GM21515 (cell line): Measurements from ENCODE around the gene ODR4.
"Not testable (repeated sequence)": the region's sequence is repeated elsewhere in the genome, so short reads cannot be mapped to it uniquely, and the experiment has no call there.

Experiments
- ATAC-seq: cut with Tn5 transposase; IDR thresholded peaks from one replicate; pipeline ENCODE4 v1.9.1; 2021; ENCODE audit not compliant: unreplicated experiment

The ODR4 gene

GRCh38 chr1:186375152-186375928 lies at the start of gene ODR4, which contains the start of gene TPR:
Gene ODR4 (plus strand): TSS chr1:186375838. CDS start chr1:186379786, 3,948 bp downstream.
Gene TPR (minus strand): TSS chr1:186375253. CDS start chr1:186375028, 225 bp downstream.
- peak; percentile 92 for ATAC-seq

DNA sequence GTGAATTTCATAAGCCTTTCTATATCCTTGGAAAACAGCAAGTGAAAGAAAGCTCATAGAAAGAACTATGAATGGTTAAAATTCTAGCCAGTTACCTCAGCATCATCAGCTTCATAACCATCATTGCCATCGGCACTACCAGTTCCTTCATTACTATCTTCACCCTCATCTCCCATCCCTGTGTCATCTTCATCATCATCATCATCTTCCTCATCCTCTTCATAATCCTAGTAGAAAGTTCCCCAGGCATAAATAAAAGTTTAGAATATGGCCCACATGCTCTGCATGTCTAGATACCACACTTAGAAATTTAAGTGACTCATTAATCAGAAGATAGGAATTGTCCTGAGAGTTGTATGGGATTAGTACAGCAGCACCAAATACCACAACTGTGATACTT lies 49.6 kb upstream of the ODR4 start:
- ATAC-seq, result no peak

DNA sequence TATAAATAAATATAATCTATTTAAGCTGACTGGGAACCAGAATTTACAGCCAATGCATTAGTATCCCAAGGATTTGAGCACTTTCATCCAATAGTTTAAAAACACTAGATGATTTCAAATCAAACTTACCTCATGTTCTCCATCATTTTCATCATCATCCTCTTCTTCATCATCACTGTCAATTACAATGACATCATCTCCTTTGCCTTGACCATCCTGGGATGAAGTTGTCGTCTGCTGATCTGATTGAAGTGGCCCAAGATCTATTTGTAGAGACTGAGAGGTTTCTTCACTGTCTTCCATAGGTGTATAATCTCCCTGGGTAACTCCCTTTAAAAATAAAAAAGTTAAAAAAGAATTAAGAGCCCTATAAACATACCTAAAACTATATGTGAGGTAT lies 48.3 kb upstream of the ODR4 start:
- ATAC-seq, result no peak

DNA sequence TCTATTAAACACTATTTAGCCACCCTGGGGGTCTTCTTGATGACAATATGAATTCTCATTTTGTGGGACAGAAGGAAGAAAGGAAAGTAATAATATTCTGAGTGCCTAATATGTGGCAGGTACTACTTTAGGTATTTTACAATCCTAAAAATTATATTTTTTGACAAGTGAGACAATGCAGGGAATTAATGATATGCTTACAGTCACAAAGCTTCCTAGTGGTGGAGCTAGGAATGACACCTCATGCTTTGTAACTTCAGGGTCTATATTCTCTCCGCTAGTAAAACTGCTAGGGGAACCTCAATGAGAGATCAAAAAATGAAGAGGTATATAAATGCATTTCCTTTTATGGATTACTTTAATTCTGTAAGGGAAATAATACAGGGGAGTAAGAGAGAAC lies 44.9 kb upstream of the ODR4 start:
- ATAC-seq, result no peak

DNA sequence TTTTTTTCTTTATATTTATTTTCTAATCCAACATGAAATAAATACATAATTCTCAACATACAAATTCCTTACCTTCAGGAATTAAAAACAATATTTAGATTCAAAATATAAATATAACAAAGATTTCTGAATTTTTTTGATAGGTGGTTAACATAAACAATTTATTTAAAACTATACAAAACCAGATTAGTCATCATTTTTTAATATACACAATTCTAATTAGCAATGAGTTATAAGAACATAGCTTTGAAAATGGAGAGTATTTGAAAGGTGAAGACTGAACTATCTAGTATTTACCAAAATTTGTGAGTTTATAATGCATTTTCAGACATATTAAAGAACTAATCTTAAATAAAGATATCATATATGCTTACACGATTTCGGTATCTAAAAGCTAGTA lies 38.1 kb upstream of the ODR4 start:
- no peak for ATAC-seq

DNA sequence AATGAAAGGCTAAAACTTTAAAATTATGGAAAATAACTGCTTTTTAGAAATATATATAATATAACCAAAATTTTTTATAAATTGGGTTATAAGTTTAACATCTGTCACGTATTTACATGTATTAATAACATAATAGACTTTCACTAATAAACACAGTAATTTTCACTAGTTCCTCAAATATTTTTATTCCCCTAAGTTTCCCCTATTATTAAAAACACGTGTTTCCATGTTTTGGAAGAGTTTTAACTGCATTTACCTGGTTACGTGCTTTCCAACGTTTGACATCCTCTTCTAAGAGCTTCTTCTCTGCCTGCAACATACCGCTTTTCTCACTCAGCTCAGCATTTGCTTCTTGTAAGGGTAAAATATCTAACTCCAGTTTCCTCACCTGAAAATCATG lies 34.9 kb upstream of the ODR4 start:
- ATAC-seq, result no peak

DNA sequence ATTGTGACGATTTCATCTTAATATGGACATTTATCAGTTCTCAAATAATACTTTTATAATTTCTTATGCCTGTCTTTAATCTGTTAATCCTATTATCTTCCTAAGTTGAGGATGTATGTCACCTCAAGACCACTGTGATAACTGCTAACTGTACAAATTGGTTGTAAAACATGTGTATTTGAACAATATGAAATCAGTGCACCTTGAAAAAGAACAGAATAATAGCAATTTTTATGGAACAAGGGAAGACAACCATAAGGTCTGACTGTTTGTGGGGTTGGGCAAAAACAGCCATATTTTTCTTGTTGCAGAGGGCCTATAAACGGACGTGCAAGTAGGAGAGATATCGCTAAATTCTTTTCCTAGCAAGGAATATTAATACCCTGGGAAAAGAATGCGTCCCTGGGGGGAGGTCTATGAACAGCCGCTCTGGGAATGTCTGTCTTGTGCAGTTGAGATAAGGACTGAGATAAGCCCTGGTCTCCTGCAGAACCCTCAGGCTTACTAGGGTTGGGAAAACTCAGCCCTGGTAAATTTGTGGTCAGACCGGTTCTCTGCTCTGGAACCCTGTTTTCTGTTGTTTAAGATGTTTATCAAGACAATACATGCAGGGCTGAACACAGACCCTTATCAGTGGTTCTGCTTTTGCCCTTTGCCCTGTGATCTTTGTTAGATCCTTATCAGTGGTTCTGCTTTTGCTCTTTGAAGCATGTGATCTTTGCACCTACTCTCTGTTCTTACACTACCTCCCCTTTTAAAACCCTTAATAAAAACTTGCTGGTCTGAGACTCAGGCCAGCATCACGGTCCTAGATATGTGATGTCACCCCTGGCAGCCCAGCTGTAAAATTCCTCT lies 27.6 kb upstream of the ODR4 start:
- not testable (repeated sequence) for ATAC-seq

DNA sequence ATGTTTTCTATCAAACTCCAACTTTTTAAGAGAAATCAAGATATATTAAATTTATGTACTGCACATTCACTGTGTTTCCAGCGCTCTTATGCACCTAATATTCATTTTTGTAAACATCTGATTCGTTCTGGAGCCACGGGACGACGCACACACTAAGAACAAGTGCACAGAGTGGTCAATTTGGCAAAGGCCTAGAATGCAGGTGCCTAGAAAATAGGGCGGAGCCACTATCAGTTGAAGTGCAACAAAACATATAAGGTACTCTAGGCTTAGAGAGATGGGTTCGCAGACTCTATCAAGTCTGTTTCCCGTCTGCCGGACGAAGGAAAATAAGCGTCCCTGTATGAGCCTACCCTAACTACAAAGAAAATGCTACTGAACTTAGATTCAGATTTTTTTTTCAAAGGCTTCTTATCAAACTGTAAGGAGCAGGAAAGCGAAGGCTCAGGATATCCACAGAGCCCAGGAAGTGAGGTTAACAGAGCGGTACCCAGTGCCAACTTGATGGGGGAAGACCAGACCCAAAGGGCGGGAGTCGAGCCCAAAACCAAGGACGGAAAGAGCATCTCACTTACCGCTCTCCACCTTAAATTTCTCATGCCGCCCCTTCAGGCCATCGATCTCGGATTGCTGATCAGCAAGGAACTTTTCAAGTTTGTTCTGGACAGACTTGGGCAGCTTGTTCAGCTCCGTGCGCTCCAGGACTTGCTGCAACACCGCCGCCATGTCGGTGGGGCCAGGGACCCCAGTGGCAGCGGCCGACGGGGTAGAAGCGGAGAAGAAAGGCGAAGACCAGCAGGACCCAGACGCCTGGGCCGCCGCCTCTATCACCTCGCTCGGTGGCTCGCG lies 1.1 kb upstream of the ODR4 start:
- ATAC-seq, result peak; percentile 38

- ATAC-seq, result no peak
Observed at GRCh38 chr1:186375929-186376319, 286 bp downstream of the ODR4 start.

DNA sequence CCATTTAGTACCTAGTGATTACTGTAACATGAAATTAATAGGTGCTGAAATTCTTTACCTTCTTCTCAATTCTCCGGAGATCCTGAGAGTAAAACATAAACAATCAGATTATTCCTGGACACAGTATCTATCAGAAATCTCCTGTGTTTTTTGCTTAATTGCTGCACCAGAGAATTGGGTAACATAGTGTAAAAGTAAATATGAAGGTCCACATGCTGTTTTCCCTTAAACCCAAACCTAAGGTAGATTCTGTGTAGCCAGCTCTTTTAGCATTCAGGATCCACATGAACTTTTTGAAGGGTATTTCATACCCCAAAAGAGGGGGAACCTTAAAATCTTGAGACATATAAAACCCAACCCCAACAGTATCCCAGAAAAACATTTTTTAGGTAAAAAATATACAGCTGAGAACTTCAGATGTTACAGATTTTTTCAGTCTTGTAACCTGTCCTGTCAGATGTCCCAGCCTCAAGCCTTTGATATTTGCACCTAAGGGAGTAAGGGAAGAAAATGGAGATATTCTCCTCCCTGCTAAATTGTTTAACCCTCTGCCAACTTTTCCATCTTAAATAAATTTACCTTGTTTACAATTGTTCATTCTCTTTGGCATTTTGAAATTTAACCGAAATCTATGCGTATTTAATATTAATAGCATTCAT lies 11.2 kb downstream of the ODR4 start:
- no peak for ATAC-seq

GRCh38 chr1:186390925-186391324 lies 15.3 kb downstream of the ODR4 start:
- ATAC-seq, result no peak

DNA sequence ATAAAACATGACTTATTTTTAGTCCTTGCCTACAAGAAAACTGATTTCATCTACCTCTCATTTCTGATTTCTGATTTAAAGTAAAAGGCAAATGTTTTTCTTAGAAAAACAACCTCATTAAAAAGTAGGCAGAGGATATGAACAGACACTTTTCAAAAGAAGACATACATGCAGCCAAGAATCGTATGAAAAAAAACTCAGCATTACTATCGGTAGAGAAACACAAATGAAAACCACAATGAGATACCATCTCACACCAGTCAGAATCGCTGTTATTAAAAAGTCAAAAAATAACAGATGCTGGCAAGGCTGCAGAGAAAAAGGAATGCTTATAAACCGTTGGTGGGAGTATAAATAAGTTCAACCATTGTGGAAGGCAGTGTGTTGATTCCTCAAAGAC lies 16.2 kb downstream of the ODR4 start:
- ATAC-seq, result no peak

GRCh38 chr1:186392711-186393110 lies 17.1 kb downstream of the ODR4 start:
- ATAC-seq, result not testable (repeated sequence)

GRCh38 chr1:186401446-186401845 lies 25.8 kb downstream of the ODR4 start:
- not testable (repeated sequence) for ATAC-seq

DNA sequence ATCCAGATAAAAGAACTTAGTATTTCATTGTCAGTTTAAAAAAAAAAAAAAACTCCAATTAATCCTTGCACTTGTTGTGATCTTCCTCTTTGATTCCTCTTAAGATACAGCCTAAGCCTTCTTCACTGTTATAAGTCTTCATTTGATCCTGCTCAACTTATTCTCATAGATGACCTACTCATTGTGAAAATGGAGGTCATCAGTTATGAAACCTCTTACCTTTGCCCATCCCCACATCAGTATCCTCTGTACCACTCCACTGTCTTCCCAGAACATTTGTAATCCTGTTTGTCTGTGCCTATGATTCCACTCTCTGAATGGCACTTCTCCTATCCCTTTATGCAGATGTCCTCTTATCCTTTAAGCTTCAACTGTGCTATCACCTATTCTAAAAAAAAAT lies 28.0 kb downstream of the ODR4 start:
- no peak for ATAC-seq

- no peak for ATAC-seq
Observed at GRCh38 chr1:186404454-186405051, 28.9 kb downstream of the ODR4 start.

DNA sequence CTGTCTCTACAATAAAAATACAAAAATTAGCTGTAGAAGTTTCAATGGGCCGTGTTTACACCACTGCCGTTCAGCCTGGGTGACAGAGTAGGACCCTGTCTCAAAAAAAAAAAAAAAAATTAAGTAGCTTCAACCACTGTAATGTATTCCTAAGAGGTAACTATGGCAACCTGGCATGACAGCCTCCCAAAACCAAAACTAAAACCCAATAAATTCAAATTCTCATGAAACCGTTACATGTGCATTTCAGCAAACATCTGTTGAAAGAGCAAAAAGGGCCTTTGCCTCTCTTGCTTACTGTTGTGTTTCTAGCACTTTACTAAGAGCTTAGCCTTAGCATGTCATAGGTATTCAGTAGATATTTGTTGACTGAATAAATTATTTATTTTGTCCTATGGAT lies 33.5 kb downstream of the ODR4 start:
- ATAC-seq, result peak; percentile 75

DNA sequence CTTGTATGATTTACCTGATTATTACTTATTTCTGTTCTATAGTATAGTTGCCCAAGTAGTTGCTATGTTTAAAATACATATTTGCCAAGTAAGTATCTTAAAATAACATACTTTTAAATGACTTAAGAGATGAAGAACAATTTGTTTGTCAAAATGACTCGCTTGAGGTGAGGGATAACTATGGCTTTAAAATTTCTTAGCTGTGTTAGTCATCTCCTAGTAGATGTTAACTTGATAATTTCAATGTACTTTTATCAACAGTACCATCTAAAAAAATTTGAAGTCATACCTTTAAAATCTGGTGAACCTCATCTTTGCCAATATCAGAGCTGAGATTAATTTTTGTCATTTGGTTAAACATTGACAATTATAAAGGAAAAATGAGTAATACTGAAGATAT lies 37.7 kb downstream of the ODR4 start:
- ATAC-seq, result no peak

DNA sequence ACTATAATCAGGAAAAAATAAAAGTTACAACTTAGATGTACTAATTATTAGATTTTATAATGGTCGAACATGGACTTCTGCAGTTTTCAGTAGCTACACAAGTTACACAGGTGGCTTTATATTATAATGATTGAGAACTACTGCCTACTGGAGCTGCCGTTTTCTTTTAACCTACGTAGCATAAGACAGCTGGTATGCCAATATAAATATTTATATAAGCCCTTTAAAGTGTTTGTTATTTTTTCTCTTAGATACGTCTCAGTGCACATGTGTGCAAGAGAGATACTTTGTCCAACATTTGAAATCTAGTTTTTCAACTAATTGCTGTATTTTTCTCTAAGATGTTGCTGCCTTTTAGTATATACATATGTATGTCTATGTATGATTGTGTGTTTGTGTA lies 42.9 kb downstream of the ODR4 start:
- no peak for ATAC-seq

DNA sequence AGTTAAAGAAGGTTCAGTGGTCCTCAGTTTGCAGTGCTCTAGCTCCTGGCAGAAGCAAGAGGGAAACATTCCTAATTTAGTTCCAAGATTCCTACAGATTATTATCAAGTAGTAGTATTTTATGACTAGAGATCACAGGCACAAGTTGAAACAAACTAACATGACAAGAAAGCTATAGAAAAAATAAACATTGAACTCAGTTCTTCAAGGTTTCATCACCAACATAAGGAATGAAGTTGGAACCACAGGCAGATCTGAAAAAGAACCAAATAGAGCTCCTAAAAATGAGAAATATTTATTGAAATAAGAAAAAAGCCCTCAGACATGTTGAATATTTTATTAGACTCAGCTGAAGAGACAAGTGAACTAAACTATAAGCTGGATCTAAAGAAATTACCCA lies 44.7 kb downstream of the ODR4 start:
- no peak for ATAC-seq
